NCI-H2196 (cell line): ENCODE measurements around the gene FGFR3.
"Not testable (repeated sequence)": the region's sequence is repeated elsewhere in the genome, so short reads cannot be mapped to it uniquely, and the experiment has no call there.

Experiments used
- DNase-seq: peaks from one replicate; lab custom pipeline; 2025; ENCODE audit not compliant: unreplicated experiment; lab: John Stamatoyannopoulos, UW

FGFR3 gene

DNA sequence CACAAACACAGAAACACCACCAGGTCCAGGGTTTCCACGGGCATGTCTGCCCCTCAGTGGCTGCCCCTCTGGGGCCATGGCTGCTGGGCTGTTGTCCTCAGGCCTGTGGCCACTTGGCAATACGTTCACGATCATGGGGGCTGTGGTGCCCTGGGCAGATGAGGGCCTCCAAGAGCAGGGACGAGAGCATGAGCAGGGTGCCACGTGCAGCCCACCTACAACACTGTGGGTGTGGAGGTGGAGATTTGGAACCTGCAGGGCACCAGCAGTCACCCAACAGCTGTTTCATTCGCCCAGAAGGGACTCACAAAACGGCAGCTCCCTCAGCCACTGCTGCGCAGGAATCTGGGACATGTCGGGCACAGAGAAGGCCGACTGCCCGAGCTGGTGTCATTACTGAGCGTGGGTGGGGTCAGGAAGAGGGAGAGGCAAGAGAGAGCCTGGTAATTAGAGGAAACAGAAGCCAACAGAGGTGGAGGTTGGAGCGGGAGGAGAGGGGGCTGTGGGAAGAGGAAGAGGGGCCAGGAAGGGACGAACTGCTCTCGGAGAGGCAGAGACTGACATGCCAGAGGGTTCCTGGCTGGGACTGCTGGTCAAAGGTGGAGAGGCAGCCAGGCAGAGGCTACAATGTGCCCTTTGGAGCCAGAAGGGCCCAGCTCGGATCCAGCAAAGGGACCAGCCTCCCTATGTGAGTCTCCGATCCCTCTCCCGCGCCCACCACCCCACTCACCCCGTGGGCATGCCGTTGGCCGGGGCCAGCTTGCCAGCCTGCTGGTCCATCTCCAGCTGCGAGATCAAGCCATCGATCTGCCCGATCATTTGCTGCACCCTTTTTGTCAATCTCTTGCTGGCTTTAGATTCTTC, 23.1 kb downstream of the FGFR3 start:
- no peak for DNase-seq

DNA sequence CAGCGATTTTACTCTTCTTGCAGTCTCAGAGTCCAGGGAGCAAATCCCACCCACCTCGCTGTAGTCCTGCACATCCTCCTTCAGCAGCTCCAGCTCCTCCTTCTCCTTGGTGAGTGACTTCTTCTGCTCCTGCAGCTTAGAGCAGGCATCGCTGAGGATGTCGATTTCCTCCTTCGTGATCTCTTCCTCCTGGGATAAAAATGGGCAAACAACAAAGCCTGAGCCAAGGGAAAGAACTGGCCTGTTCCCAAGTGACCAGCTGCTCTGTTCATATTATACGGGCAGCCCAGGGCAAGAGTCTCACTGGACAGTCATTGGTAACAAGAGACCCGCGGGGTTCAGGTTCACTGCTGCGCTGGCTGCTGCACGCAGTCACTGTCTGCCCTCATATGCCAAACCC, 26.2 kb downstream of the FGFR3 start:
- DNase-seq, result peak; percentile 37

DNA sequence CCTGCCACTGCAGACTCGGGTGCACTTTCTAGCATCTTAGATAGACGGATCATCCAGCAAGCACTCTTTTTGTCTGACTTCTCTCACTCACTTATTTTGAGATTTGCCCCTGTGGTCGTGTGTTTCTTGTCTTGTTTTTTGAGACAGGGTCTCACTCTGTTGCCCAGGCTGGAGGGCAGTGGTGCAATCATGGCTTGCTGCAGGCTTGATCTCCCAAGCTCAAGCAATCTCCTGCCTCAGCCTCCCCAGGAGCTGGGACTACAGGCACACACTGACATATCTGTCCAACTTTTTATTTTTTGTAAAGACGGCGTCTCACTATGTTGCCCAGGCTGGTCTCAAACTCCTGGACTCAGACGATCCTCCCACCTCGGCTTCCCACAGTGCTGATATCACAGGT, 26.7 kb downstream of the FGFR3 start:
- no peak for DNase-seq

DNA sequence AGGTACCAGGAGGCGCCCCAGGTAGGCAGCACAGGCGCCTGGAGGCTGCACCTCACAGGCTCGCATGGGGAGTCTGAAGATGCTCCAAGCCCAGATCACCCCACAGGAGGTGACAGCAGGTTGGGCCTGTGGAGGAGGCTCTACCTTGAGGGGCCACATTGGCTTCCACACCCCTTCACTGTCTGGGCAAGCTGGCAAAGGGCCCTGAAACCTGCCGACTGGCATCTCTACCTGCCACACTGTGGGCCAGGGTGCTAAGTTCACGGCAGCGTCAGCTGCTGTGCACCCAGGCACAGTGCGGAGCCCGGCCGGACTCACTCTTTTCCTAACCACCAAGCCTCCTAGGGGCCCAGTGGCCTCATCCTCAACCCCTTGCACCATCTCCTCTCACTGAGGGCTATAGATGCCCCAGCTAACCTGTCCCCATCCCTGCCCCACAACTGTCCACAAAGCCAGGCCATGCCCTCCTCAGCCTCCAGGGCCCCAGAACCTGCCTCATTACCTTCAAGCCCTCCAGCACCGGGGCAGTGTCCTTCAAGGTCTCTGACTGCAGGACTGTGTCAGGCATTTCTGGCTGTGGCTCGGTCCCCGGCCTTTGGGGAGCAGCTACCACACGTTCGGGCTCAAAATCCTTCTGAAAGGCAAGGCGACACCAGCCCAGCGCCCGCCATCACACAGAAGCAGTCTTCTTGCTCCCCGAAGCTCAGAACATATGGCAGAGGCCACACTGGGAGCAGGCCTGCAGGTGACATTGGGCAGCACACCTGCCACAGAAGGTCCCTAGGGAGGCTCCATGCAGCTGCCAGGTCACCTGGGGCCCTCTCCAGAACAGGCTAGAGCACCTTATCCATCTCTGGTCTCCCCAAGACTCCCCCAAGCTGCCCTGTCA, 28.8 kb downstream of the FGFR3 start:
- no peak for DNase-seq

GRCh38 chr4:1822568-1823544, 29.8 kb downstream of the FGFR3 start:
- no peak for DNase-seq

DNA sequence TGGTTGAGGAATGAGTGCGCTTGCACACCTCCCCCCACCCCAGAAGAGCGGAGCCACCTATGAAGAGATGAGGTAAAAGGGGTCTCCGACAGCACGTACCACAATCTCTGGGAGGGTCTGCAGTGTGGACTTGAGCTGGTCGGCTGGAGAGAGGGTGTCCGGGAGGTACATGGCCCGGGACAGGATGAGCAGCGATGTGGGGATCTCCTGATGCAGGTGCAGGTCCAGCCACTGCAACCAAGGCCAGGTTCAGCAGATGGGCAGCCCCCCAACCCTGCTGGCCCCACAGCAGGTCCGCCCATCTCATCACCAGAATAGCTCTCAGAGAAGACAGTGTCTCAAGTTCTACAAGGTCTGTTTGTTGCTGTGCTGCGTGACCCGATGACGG, 30.4 kb downstream of the FGFR3 start:
- DNase-seq, result no peak

DNA sequence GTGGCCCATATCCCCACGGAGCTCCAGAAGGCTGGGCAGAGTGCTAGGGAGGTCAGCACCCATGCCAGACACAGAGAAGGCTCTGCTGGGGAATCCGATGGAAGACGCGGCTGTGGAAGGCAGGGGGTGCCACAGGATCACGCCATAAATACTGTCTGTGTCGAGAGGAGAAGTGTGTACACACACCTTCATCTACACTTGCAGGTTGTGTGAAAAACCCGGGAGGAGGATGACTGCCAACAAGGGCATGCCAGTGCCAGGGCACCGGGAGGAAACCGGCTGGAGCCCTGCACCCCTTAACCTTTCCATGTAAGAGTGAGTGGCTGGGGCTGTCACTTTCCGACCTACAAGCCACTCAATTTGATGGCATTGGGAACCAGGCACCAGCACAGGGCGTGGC, 31.7 kb downstream of the FGFR3 start:
- no peak for DNase-seq

GRCh38 chr4:1825326-1825725, 32.2 kb downstream of the FGFR3 start:
- no peak for DNase-seq

DNA sequence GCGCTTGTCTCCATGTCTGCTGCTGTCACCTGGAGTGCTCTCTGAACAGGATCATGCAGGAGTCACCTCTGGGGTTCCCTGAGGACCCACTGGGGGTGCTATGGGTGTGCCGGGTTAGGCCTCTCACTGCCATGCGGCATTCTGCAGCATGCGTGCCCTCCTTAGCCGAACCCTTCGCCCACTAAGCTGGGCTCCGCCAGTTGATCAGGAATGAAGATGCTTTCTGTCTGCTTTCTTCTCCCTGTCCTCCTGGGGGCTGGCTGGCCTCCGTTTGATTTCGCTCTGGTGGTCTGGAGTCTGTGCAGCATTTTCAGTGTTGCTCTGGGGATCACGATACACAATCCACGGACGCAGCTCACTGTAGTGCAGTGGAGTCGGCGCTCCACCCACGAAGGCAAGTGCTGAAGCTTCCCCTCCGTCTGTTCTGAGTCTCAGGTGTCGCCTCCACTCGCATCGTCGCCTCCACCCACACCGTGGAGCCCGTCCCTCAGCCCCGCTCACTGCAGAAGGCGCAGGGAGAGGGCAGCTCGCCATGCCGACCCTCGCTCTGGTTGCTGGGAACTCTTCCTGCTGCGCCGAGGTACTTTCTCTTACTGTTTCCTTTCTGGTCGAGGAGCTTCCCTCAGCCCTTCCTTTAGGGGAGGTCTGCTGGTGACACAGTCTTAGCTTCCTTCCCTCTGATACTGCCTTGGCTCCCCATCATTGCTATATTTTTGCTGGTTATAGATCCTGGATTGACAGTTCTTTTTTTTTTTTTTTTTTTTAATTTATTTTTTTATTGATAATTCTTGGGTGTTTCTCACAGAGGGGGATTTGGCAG, 33.6 kb downstream of the FGFR3 start:
- DNase-seq, result no peak

DNA sequence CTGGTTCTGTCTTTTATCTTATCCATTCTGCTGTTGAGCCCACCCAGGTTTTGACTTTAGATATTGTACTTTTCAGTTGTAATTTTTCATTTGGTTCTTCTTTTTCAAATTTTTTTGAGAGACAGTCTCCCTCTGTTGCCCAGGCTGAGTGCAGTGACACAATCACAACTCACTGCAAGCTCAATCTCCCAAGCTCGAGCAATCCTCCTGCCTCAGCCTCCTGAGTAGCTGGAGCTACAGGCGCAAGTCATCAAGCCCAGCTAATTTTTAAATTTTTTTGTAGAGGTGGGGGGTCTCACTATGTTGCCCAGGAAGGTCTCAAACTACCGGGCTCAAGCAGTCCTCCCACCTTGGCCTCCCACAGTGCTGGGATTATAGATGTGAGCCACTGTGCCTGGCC, 37.1 kb downstream of the FGFR3 start:
- DNase-seq, result no peak

DNA sequence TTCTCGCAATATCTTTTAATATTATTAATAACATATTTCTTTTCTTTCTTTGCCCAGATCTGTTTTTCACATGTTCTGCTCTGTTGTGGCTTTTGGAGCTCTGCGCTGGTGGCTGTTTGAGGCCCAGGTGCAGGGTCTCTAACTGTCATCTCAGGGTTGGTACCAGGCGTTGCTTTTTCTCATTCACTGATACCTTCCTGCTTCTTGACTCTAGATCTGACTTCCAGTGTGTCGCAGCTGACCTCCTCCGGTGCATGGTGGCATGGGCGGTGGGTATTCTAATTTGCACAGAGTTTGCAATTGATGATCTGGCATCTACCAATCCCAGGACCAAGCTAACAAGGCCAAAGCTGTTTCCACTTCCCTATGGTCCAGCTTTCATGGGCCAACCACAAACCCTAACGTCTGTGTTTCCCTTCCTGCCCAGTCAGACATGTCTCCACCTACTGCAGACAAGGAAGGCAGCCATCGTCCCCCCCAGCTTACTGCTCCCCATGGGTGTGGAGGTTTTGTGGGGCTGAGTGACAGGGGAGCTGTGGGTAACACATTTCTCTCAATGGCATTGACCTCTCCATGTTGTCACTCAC, 37.6 kb downstream of the FGFR3 start:
- DNase-seq, result no peak

DNA sequence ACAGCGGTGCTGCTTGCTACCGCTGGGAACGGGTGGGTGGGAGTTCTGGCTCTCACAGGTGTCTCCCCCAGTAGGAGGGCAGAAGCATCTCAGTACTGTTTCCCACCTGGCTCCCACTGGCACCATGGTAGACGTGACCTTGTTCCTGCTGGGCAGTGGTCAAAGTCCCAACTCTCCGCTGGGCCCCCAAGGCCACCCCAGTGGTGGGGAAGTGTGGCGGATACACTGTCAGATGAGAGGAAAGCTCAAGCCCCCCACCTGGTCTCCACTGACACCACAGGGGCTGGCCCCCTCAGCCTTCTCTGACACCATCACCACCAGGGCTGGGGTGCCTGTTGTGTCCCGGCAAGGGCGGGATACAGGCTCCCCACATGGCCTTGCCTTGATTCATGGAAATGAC, 38.2 kb downstream of the FGFR3 start:
- no peak for DNase-seq

- no peak for DNase-seq
Observed at GRCh38 chr4:1832690-1833089, 39.6 kb downstream of the FGFR3 start.

GRCh38 chr4:1833307-1834046, 40.4 kb downstream of the FGFR3 start:
- no peak for DNase-seq

DNA sequence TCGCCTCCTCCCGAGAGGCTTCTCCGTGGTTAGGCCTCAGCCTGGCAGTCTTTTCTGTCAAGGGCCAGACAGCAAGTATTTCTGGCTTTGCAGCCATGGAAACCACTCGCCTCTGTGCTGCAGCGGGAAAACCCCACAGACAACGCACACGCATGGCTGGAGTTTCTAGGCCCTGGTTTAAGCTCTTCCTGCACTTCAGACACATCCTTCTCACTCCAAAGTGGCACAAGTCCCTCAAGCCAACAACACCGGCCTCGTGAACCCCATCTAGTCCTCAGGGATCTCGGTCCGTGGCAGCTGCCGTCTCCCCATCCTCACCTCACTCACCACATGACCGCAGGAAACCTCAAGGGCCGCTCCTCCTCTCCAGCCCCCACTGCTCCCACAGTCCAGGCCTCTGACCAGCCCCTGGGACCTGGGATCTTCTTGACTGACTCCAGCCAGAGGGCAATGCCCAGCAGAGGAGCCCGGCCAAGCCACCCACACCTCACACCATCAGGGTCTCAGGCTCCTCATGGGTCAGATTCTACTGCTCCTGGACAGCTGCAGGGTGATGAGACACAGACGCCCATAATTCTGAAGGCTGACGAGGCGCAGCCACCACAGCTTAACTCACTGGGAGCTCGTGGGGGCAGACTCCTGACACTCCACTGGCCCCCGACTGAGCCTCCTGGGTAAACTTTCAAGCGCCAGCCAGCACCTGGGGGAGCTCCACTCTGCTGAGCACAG, 41.1 kb downstream of the FGFR3 start:
- DNase-seq, result no peak

DNA sequence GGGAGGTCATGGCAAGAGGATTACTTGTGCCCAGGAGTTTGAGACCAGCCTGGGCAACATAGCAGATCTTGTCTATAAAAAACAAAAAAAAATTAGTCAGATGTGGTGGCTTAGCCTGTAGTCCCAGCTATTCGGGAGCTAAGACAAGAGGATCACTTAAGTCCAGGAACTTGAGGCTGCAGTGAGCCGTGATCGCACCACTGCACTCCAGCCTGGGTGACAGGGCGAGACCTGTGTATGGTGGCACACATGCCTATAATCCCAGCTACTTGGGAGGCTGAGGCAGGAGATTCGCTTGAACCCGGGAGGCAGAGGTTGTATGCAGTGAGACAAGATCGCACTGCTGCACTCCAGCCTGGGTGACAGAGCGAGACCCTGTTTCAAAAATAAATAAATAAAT, 42.7 kb downstream of the FGFR3 start:
- not testable (repeated sequence) for DNase-seq

GRCh38 chr4:1836650-1837049, 43.6 kb downstream of the FGFR3 start:
- DNase-seq, result no peak

DNA sequence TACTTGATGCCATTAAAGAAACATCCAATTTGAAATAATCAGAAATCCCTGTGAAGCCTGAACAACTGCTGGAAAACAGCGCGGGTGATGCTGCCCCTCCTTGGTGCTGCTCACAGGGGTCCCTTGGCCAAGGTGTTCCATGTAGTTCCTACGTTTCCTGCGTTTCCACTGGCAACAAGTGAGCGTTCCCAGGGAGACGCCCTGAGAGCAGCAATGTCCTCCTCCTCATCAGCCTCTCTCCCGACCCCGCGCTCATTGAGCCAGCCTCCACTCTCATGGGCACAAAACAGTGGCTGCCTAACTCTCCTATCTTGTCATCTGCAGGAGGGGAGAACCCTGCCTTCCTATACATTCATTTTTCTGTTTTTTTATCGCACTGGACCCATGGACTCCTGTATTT, 44.0 kb downstream of the FGFR3 start:
- DNase-seq, result no peak
